GM19043 (cell line): ENCODE data around the gene BDKRB2.

Experiments used
- ATAC-seq: cut with Tn5 transposase; IDR thresholded peaks from one replicate; pipeline ENCODE4 v1.9.1; 2021; ENCODE audit warnings: low read depth; ENCODE audit not compliant: unreplicated experiment

BDKRB2 gene

DNA sequence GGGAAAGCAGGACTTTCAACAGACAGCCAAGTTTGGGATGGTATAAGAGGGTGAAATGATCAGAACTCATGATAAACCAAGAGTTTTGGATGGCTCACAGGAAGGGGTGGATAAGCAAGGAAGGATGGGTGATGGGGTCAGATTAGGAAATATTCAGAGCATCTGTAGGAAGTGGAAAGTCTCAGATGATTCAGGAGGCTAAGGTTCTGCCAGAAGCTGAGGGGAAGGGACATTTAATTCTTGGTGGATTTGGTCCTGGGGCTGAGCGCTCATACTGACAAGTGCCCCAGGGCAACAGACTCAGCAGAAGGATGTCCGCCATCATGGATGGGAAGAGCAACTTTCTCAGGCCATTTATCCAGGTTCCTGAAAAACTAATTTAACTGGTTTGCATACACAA, 28.4 kb upstream of the BDKRB2 start:
- ATAC-seq: no peak

DNA sequence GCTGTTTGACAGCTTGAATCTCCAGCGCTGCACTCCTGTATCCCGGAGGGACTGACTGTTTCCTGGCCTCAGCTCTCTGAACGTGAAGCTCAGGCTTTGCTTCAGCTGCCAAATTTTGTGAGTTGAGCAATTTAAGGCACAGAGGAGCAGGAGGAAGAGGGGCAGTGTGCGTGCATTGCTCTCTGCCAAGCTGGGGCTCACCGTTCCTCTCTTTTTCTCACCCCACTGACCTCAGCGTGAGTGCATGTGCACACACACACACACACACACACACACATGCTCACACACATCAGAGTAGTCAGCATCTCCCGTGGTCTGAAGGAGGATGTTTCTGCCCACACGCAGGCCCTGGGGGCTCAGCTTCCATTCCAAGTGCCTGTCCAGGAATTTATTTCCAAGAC, 27.8 kb upstream of the BDKRB2 start:
- no peak for ATAC-seq

DNA sequence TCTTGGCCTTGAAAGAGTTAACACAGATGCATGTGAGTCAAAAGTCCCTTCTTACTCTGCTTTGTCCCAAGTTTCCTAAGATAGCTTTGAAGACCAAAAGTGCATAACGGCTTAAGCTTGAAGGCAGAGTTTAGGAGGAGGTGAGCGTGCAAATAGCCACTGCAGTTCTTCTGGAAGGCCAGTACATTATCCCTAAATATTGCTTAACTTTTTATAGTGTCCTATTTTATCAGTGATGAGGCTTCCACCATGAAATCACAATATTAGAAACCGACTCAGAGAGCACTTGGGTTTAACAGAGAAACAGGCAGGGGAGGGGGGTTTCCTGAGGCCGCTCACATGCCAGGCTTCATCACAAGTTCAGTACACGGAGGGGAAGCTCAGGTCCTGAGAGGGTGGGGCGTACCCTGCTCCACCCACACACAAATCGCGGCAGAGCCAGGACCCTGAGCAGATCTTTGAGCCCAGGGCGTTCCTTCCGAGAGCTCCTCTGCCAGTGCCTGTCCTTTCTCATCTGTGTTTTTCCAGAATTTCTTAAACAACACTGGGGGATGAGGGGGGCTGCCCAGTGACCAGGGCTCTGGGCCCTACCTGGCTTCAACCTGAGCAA, 26.8 kb upstream of the BDKRB2 start:
- no peak for ATAC-seq

DNA sequence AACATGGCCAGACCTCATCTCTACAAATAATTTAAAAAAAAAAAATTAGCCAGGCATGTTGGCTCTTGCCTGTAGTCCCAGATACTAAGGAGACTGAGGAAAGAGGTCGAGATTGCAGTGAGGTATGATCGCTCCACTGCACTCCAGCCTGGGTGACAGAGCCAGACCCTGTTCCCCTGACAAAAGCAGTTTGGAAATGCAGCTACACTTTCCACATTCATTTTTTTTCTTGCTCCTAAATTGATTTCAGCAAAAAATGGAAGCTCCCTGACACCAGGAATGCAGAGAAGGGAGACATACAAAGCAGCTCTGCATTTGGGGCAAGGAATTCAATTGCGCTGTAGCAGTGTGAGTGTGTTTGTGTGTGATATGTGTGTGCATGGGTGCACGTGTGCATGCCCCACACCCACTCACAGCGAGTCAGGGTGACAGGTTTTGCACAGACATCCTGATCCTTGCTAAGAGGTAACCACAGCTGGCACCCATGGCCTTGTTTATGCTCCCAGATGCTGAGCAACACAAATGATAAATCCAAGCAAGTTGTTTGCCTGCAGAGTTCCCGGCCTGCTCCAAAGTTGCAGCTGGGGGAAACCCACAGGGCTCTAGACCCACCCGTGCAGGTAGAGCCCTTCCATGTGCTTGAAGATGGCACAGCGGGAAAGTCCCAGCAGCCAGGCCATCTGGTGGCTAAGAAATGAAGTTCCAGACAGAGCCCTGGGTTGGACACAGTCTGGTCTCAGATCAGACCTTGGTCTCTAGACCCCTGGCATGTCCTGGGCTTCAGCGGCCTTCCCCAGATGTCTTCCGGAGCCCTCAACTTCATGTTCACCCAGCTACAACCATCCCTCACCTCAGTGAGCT, 25.9 kb upstream of the BDKRB2 start:
- ATAC-seq: no peak

DNA sequence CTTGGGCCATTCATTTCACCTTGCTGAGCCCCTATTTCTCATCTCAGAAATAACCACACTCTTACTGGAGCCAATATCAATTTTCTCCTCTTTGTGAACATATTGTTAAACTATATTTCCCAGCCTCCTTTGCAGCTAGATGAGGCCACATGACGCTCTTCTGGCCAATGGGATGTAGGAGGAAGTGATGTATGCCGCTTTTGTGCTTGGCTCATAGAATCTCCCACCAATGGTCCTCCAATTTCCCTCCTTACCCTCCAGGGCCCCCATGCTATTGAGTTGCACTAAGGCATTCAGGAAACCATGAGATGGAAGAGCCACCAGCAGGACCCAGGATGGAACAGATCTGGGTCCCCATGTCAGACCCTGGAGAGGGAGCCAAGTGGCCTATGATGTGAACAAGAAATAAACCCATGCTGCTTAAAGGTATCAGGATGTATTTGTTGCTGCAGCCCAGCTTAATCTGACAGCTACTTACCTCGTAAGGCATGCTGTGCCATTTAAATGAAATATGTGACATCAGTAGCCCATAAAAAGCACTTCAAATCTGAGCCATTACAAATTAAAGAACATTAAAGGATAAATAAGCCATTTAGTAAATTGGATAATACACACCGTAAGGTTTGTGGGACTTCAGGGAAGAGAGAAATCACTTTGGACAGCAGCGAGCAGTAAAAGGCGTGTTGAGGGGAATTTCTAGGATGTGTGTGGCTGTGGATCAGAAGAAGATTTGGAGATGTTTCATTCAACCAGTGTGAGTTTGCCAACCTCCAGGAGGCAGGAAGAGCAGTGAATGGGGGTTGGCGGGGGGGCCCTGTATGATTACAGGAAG, 24.4 kb upstream of the BDKRB2 start:
- ATAC-seq: no peak

DNA sequence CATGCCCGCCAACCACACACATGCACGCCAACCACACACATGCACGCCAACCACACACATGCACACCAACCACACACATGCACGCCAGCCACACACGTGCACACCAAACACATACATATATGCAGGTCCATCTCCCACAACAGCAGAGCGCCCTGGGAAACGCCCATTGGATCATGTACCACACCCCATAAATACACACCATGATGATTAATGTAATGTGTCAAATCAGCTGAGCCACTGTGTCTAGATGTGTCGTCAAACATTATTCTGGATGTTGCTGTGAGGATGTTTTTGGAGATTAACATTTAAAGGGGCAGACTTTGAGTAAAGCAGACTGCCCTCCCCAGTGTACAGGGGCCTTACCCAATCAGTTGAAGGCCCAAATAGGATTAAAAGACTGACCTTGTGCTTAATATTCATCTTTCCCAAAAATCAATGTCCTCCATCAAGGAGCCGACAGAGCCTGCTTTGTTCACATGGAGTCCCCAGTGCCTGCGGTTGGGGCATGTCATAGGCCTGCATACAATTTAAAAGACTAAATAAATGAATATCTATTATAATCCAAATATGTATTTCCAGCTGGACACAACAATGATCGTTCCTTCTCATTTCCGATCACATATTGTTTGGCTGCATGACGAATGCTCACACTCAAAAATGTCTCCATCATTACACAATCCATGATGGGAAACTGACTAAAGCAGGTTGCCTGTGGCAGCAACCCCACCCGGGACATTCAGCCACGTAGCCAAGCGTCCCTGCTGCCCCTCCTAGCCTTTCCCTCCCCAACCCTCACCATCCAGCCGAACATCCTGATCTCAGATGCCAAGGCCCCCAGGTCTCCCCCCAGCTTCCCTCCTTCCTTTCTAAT, 23.2 kb upstream of the BDKRB2 start:
- no peak for ATAC-seq

DNA sequence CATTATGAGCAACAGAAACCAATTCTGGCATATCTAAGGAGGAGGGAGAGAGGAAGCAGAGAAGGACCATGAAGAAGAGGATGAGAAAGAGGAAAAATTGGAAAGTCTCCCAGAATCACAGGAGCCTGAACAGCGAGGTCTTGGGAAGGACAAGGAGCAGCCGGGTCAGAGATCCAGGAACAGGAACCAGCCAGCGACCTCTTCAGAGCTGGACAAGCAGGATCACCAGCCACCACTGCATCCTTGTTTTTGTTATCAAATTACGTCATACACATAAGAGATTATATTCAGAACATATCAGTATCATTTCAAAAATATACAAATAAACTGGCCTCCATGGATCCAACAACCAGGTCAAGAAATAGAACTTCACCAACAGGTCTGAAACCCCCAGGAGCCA, 22.1 kb upstream of the BDKRB2 start:
- ATAC-seq: no peak

DNA sequence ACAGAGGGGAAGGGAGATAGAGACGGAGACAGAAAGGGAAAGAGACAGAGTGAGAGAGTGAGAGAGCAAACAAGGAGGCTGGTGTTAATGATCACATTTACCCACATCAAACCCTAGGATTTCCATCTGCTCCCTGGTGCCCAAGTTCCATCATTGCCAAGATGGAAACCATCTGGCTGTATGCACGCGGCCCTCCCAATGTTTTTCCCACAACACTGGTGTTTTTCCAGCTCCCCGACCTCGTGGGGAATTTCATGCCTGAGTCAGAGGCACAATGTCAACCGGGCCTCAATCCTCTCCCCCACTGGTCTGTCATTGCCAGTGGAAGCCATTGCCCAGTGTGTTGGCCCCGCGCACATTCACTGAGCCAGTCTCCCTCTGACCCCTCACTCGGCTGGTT, 19.9 kb upstream of the BDKRB2 start:
- ATAC-seq: no peak

DNA sequence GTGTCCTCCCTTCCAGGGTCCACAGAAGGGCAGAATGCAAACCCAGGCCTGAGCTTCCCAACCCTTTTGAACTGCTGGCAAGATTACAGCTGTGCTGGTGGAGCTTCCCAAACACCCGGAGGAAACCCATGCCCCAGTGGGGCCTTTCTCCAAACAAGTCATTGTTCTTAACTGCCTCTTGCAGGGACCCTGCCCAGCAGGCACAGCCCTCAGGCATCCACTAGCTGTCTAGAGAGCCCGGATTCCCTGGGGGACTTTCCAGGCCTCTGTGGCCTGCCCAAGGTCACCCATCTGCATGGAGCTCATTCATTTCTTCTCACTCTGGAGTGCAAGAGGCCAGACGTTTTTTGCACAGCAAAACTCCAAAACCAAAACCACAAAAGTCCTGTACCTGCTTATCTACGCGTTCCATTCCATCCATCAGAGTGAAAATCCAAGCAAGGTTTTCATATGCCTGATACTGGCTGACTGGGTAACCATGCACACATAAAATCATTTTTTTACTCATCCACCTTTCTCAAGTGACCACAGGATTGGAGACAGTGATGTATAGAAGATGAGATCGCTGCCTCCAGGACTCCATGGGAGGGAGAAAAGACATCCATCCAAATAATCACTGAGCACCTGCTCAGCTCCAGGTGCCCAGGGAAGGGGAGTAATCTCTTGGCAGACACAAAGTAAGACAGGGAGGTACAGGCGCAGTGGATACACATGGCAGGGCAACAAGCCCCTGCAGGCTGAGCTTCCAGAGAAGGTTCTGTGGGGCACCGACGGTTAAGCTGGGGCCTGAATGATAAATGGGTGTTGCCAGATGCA, 17.2 kb upstream of the BDKRB2 start:
- no peak for ATAC-seq

DNA sequence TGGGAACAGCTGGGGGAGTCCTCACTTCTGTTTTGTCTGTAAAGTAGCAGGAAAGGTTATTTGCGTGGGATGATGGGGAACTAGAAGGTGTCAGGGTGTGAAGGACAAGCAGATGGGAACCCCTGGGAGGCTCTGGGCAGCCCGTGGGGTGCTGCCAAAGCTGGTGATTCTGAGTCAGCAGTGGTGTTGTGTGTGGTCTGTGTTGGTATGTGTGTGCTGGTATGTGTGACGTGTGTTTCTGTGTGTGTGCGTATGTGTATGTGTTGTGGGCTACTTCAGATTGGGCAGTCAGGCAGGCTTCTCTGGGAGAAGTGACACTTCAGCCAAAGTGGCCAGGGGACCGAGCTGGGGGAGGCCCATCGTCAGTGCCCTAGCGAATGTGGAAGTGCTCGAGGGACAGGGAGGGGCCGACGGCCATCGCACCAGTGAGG, 15.3 kb upstream of the BDKRB2 start:
- no peak for ATAC-seq

DNA sequence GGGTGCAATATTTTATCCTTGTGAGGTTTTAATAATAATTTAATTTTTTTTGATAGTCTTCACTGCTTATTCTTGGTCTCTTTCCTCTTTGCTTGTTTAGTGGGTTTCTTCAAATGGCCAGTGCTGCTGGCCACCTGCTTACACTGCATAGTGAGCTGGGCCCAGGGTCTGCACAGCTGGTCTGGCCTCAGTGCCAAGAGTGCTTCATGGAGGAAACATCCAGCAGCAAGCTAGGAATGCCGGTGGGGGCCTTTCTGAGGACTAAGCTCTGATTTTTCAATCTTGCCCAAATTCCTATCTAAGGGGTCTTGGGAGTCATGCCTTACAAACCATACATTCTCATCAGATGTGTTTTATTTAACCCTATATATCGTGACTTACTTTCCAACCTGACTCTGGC, 13.3 kb upstream of the BDKRB2 start:
- no peak for ATAC-seq

DNA sequence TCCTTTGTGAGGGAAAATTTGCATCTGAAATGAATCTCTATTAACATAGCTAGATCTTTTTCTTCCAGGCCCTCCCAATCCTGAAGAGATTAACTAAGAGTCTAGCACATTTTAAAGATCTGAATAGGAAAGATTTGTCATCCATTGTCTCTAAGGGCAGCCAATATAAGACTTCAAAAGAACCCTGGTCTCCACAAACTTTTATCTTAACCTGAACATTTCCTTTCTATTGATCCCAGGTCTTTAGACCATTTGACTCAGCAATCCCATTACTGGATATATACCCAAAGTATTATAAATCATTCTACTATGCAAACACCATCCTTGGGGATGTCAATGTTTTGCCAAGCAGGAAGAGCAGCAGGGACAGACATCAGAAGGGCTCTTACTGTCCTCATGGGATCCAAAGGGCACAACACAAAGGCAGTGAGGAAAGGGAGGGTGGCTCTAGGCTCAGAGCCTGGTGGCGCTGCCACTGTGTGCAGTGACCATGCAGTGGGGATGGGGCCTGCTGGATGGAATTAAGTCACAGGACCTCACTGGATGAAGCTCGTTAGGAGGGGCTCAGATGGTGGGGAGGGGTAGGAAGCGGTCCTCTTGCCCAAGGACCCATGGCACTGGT, 12.7 kb upstream of the BDKRB2 start:
- ATAC-seq: no peak

DNA sequence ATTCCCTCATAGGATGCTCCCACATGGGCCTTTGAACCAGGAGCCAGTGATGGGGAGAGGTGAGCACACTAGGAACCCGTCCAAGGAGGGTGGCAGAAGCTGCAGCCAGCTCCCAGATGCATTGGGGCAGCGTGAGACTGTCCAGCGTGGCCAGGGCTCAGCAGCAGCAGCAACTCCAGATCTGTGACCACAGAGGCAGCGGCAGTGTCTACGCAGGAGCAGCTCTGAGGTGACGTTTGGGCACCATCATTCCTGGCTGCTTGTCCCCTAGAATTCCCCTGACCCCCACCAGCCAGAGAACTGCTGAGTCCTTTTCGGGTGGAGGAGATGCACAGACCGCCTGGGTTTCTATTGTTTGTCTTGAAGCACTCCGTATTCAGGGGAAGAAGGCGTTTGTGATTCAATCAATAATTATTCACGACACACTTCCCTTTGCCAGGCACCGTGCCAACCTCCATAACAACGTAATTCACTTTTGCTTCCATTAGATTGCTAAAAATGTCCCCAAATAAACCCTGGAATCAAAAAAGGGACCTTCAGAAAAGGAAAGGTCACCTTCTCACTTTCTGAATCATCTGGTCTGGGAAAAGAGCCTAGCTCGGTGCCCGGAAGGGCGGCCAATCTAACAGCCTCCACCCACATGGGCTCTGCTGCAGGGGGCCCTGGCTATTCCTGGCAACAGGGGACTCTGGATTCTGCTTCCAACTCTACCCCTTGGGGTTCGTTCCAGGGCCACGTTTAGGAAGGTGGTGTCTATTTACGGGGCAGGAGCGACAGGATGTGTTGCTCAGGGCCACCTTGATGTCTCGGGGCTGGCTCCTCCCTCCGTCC, 11.4 kb upstream of the BDKRB2 start:
- ATAC-seq: no peak

GRCh38 chr14:96194262-96194656, 10.4 kb upstream of the BDKRB2 start:
- no peak for ATAC-seq

DNA sequence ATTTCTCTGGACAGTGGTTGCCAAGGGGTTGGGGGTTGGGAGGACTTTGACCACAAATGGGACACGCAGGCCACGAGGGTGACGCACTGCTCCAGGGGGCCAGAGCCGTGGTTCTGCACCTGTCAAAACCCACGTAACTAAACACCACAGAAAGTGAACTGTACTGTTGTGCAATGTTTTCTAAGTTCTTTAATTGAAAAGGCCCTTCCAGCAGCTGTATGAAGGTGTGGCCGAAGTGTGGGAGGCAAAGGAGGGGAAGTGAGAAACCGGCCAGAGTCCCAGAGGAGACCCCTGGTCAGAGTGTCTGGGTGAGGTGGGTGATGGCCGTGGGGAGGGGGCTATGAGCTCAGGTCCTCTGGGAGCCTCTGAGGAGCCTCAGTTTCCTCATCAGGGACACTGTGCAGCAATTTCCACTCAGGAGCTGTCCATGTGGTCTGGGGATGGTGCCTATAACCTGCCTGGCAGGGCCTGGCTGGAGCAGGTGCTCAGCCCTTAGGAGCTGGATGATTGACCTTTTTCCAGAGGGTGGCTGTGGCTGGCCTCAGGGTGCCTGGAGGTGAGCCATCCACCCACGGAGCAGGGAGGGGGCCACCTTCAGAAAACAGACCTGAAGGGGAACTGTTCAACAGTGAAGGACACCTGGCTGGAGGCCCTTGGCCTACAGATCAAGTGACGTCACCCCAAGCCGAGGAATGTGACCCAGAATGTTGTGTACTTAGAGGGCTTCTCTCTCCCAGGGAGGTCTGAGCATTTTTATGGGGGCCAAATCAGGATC, 9.8 kb upstream of the BDKRB2 start:
- ATAC-seq: no peak

GRCh38 chr14:96195441-96196081, 9.1 kb upstream of the BDKRB2 start:
- ATAC-seq: no peak
